Astrocyte of the spinal cord (primary cell): ENCODE measurements around the gene PLAA.
"Not testable (repeated sequence)": the region's sequence is repeated elsewhere in the genome, so short reads cannot be mapped to it uniquely, and the experiment has no call there.

Source experiments
- DNase-seq: peaks from one replicate; pipeline ENCODE4 v3.0.0; 2011; ENCODE audit warnings: low read depth, low spot score
- H3K4me3 ChIP-seq: 2 replicates; pipeline ENCODE4 v1.5.1; 2011; ENCODE audit warnings: low read depth, mild to moderate bottlenecking, low read length, moderate library complexity
- CTCF ChIP-seq: IDR thresholded peaks from 2 replicates; pipeline ENCODE4 v1.5.1; 2012; ENCODE audit warnings: low read depth, mild to moderate bottlenecking, low read length, inconsistent platforms
- in situ Hi-C: cut with HindIII; loops from 2 replicates; pipeline ENCODE4 v1.10.0; 2017; ENCODE audit warnings: low sequenced_read_pairs

The PLAA gene

GRCh38 chr9:26882154-26882553, 64.9 kb downstream of the PLAA start:
- TF ChIP-seq CTCF = no peak
- no peak overlapping the region for H3K4me3 ChIP-seq
- DNase-seq = no peak
- in situ Hi-C loops = no loop called here

GRCh38 chr9:26880262-26880661, 66.8 kb downstream of the PLAA start:
- DNase-seq = no peak
- TF ChIP-seq CTCF = no peak
- no peak overlapping the region for H3K4me3 ChIP-seq
- in situ Hi-C loops = no loop called here

- in situ Hi-C loops, H3K4me3 ChIP-seq, DNase-seq: not testable (repeated sequence)
Observed at GRCh38 chr9:26875155-26875554, 71.9 kb downstream of the PLAA start.

GRCh38 chr9:26870292-26870691, 76.8 kb downstream of the PLAA start:
- H3K4me3 ChIP-seq = no peak overlapping the region
- in situ Hi-C loops = no loop called here
- TF ChIP-seq CTCF = no peak
- peak; percentile 33 for DNase-seq

- TF ChIP-seq CTCF = peak; percentile 45
- DNase-seq = peak; percentile 23
- in situ Hi-C loops = no loop called here
- no peak overlapping the region for H3K4me3 ChIP-seq
Observed at GRCh38 chr9:26863074-26863473, 84.0 kb downstream of the PLAA start.

GRCh38 chr9:26856413-26857032, 90.5 kb downstream of the PLAA start:
- in situ Hi-C loops = no loop called here
- TF ChIP-seq CTCF = peak; percentile 59
- peak; percentile 54 for DNase-seq

More at GRCh38 chr9:26856413-26857032, 90.5 kb downstream of the PLAA start:
- no peak overlapping the region for H3K4me3 ChIP-seq
